Measurements from ENCODE around the gene NPLOC4.

NPLOC4 gene

DNA sequence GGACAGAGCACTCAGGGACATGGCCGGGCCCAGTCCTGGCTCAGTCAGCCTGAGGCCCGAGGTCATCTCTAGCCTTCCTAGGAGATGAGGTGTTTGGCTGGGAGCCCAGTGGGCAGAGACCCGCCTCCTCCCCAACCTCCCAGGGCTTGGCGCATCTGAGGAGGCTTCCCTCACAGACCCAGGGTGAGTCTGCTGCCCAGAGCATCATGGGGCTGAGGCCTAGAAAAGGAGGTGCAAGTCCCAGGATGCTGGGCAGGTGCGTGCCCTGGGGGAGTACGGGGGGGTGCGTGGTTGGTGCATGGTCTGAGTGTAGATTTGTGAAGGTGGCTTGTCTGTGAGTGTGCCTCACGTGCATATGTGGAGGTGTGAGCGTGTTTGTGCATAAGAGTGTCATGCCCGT, 14.8 kb upstream of the NPLOC4 start:
- H3K9ac ChIP-seq, result no peak overlapping the region
- TF ChIP-seq, protein P1, sequence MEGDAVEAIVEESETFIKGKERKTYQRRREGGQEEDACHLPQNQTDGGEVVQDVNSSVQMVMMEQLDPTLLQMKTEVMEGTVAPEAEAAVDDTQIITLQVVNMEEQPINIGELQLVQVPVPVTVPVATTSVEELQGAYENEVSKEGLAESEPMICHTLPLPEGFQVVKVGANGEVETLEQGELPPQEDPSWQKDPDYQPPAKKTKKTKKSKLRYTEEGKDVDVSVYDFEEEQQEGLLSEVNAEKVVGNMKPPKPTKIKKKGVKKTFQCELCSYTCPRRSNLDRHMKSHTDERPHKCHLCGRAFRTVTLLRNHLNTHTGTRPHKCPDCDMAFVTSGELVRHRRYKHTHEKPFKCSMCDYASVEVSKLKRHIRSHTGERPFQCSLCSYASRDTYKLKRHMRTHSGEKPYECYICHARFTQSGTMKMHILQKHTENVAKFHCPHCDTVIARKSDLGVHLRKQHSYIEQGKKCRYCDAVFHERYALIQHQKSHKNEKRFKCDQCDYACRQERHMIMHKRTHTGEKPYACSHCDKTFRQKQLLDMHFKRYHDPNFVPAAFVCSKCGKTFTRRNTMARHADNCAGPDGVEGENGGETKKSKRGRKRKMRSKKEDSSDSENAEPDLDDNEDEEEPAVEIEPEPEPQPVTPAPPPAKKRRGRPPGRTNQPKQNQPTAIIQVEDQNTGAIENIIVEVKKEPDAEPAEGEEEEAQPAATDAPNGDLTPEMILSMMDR (IDR thresholded peaks at IDR 0.05), result no peak
- H3K36me3 ChIP-seq (ENCODE audit: control insufficient read depth, insufficient read depth, low read length), result no peaks in the 10 kb centered on the region
- H3K27me3 ChIP-seq (ENCODE audit: control insufficient read depth, insufficient read depth, low read length), result peaks cover 6% of the 10 kb centered on the region
- no peaks in the 10 kb centered on the region for H3K79me2 ChIP-seq
- H3K9me3 ChIP-seq (ENCODE audit: control insufficient read depth, low read length), result no peaks in the 10 kb centered on the region
- H3K4me3 ChIP-seq (ENCODE audit: low read depth, low read length), result no peak overlapping the region
- no peak overlapping the region for H3K27ac ChIP-seq
- H3K4me1 ChIP-seq, result no peaks in the 10 kb centered on the region
- H3K4me2 ChIP-seq (ENCODE audit: low read length), result no peak overlapping the region
- no peak overlapping the region for H2AFZ ChIP-seq

DNA sequence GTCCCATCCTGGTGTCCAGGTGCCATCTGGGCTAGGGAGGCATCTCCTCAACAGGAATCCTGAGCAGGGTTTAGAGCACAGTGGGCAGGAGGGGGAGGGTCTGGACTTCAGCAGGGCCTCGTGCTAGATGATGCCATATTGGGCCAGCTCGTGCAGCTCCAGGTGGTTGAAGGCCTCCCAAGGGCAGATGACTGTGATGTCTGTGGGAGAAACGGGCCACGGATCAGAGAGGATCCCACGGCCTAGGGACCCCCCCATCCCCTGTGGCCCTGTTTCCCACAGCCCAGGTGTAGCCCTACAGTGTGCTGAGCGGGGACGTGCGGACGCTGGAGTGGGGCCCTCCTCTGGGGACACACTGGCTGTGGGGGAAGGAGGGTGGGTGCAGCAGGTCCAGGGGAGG, 14.0 kb upstream of the NPLOC4 start:
- Histone ChIP-seq H3K27ac (no peak overlapping the region), H3K4me3 (ENCODE audit: low read depth, low read length) (no peak overlapping the region), H3K9ac (no peak overlapping the region), H3K9me3 (ENCODE audit: control insufficient read depth, low read length) (no peaks in the 10 kb centered on the region), H3K4me2 (ENCODE audit: low read length) (no peak overlapping the region), H3K79me2 (no peaks in the 10 kb centered on the region), H3K27me3 (ENCODE audit: control insufficient read depth, insufficient read depth, low read length) (peaks cover 6% of the 10 kb centered on the region), H3K4me1 (no peaks in the 10 kb centered on the region), H3K36me3 (ENCODE audit: control insufficient read depth, insufficient read depth, low read length) (no peaks in the 10 kb centered on the region), H2AFZ (no peak overlapping the region)
- TF ChIP-seq, protein P1 (IDR thresholded peaks at IDR 0.05), result no peak

DNA sequence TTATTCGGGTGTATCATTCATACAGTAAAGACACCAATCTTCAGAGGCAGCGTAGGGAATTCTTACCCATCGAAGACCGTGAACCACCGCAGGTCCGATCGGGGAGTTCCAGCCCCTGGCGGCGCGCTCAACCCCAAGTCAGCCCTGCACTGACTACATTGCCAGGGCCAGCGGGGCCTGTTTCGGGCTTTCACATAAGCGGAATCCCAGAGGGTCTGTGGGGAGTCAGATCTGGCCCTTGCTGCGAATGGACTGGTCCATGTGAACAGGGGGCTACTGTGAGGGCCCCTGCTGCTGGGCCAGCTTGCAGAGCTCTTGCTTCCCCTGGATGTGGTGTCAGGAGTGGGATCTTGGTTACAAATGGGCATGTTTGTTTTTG, 11.8 kb upstream of the NPLOC4 start:
- Histone ChIP-seq H3K9ac (no peak overlapping the region), H3K79me2 (no peaks in the 10 kb centered on the region), H3K4me1 (no peaks in the 10 kb centered on the region), H3K4me2 (ENCODE audit: low read length) (no peak overlapping the region), H2AFZ (no peak overlapping the region), H3K27ac (no peak overlapping the region), H3K27me3 (ENCODE audit: control insufficient read depth, insufficient read depth, low read length) (peaks cover 6% of the 10 kb centered on the region), H3K36me3 (ENCODE audit: control insufficient read depth, insufficient read depth, low read length) (no peaks in the 10 kb centered on the region), H3K9me3 (ENCODE audit: control insufficient read depth, low read length) (no peaks in the 10 kb centered on the region), H3K4me3 (ENCODE audit: low read depth, low read length) (no peak overlapping the region)
- TF ChIP-seq, protein P1 (IDR thresholded peaks at IDR 0.05), result no peak

DNA sequence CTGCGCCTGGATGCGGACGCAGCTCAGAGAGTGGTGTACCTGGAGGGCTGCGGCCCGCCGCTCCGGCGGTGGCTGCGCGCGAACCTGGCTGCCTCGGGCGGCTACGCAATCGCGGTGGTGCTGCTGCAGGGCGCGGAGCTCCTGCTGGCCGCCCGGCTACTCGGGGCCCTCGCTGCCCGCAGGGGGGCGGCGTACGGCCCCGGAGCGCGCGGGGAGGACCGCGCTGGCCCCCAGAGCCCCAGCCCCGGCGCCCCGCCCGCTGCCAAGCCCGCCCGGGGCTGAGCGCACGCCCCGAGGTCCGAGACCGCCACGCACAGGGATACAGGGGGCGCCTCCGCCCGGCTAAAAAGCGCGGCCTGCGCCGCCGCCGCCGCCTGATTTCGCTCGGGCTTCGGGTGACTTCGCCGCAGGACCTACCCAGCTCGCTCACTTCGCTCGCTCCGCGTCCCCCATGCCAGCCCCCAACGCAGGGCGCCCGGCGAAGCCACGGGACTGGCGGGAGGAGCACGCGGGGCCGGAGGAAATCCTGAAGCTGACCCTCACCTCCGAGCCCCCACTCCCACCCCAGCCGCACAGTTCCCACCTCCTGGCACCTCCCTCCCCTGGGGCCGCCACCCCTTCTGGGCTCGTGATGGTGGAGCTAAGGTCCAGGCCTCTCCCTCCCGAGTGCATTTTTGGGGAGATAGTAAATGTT, 11.2 kb upstream of the NPLOC4 start:
- no peaks in the 10 kb centered on the region for H3K79me2 ChIP-seq
- H3K36me3 ChIP-seq (ENCODE audit: control insufficient read depth, insufficient read depth, low read length), result no peaks in the 10 kb centered on the region
- no peaks in the 10 kb centered on the region for H3K9me3 ChIP-seq (ENCODE audit: control insufficient read depth, low read length)
- no peak overlapping the region for H3K4me3 ChIP-seq (ENCODE audit: low read depth, low read length)
- no peaks in the 10 kb centered on the region for H3K4me1 ChIP-seq
- no peak overlapping the region for H2AFZ ChIP-seq
- peaks cover 6% of the 10 kb centered on the region for H3K27me3 ChIP-seq (ENCODE audit: control insufficient read depth, insufficient read depth, low read length)
- no peak overlapping the region for H3K27ac ChIP-seq
- no peak overlapping the region for H3K9ac ChIP-seq
- TF ChIP-seq, protein P1 (IDR thresholded peaks at IDR 0.05), result no peak
- H3K4me2 ChIP-seq (ENCODE audit: low read length), result no peak overlapping the region

DNA sequence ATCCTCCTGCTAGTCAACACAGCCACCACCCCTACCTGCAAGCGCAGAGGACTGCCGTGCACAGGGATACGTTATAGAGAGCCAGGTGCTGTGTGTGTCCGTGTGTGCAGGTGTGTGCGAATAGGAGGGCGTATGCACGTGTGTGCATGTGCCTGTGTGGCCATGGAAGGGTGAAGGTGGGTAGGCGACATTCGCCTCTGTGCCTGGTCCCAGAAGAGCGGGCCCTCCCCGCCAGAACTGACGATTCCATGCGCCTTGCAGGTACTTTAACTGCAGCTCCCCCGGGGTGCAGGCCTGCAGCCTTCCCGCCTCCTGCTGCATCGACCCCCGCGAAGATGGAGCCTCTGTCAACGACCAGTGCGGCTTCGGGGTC, 10.7 kb upstream of the NPLOC4 start:
- H3K4me1 ChIP-seq, result no peaks in the 10 kb centered on the region
- no peaks in the 10 kb centered on the region for H3K36me3 ChIP-seq (ENCODE audit: control insufficient read depth, insufficient read depth, low read length)
- TF ChIP-seq, protein P1 (IDR thresholded peaks at IDR 0.05), result no peak
- H2AFZ ChIP-seq, result no peak overlapping the region
- no peaks in the 10 kb centered on the region for H3K9me3 ChIP-seq (ENCODE audit: control insufficient read depth, low read length)
- no peaks in the 10 kb centered on the region for H3K79me2 ChIP-seq
- no peak overlapping the region for H3K9ac ChIP-seq
- H3K27ac ChIP-seq, result no peak overlapping the region
- H3K4me2 ChIP-seq (ENCODE audit: low read length), result no peak overlapping the region
- no peak overlapping the region for H3K4me3 ChIP-seq (ENCODE audit: low read depth, low read length)
- H3K27me3 ChIP-seq (ENCODE audit: control insufficient read depth, insufficient read depth, low read length), result peaks cover 6% of the 10 kb centered on the region
